GM12878 (cell line): ENCODE measurements around the gene IQCH. TPM values are rescaled to one million over a fixed set of nuclear protein-coding genes. Genes with fewer than 3 reads are reported as not detected.

ENCODE experiments used
- ATAC-seq: fragments of 200-7000 bp; cut with Tn5 transposase; 3 replicates; pipeline ENCODE4 v1.9.1; 2020; ENCODE audit warnings: mild to moderate bottlenecking, moderate library complexity
- BruUV-seq: library from RNA; stranded (reverse); fragments of 400-500 nt; replicated peaks from 2 replicates; lab custom pipeline; 2021; lab: Mats Ljungman, UMichigan
- CTCF ChIA-PET: fragments of 300-600 bp; sonication (Branson Sonifier 250); formaldehyde crosslinking; extraction: SDS; loops from one replicate; lab custom pipeline; 2021; ENCODE audit warnings: inconsistent platforms; lab: Yijun Ruan, JAX
- POLR2A ChIA-PET: fragments of 350-600 bp; formaldehyde crosslinking; extraction: SDS; loops from one replicate; lab custom pipeline; 2021; ENCODE audit warnings: inconsistent platforms; lab: Charles Lee
- RAD21 ChIA-PET: fragments of 300-600 bp; sonication (Branson Sonifier 250); formaldehyde crosslinking; loops from one replicate; lab custom pipeline; 2023; ENCODE audit warnings: antibody characterized with exemption; ENCODE audit not compliant: unreplicated experiment; lab: Charles Lee
- SMC1A ChIA-PET: fragments of 300-600 bp; sonication (Branson Sonifier 250); formaldehyde crosslinking; loops from one replicate; lab custom pipeline; 2023; ENCODE audit not compliant: unreplicated experiment, uncharacterized antibody; lab: Charles Lee
- DNase-seq: peaks from one replicate; pipeline ENCODE4 v3.0.0-alpha.2; 2011; ENCODE audit warnings: low read depth, low spot score
- FAIRE-seq: peaks from 3 replicates; lab custom pipeline; 2011; peaks lifted over from hg19 to GRCh38; lab: Jason Lieb, UNC
- H2AFZ ChIP-seq: 2 replicates; pipeline ENCODE4 v1.6.0; 2011; ENCODE audit warnings: low read depth, low read length, control low read depth; ENCODE audit not compliant: control insufficient read depth
- H3K27ac ChIP-seq: 2 replicates; pipeline ENCODE4 v1.5.1; 2011; ENCODE audit warnings: control low read depth; ENCODE audit not compliant: control insufficient read depth, insufficient read depth
- H3K27me3 ChIP-seq, 2 experiments: replicated peaks in 1 of 2; 2 replicates each; pipeline versions ENCODE4 v1.6.0 to v1.6.1; 2011; ENCODE audit warnings: low read length in 1 of 2; ENCODE audit not compliant: control insufficient read depth in 2 of 2, insufficient read depth in 2 of 2
- H3K36me3 ChIP-seq, 2 experiments: 2 replicates each; pipeline ENCODE4 v1.5.1; 2011; ENCODE audit warnings: low read length in 1 of 2; ENCODE audit not compliant: control insufficient read depth in 2 of 2, insufficient read depth in 2 of 2
- H3K4me1 ChIP-seq: 2 replicates; pipeline ENCODE4 v1.6.1; 2011; ENCODE audit warnings: mild to moderate bottlenecking, low read length, moderate library complexity, mixed read lengths; ENCODE audit not compliant: control insufficient read depth, insufficient read depth
- H3K4me2 ChIP-seq: 2 replicates; pipeline ENCODE4 v1.6.0; 2011; ENCODE audit warnings: control low read depth; ENCODE audit not compliant: control insufficient read depth, insufficient read depth
- H3K4me3 ChIP-seq: fragments of 200-600 bp; sonication (generic); 2 replicates; pipeline ENCODE4 v1.5.1; 2016
- H3K79me2 ChIP-seq: 2 replicates; pipeline ENCODE4 v1.6.0; 2011; ENCODE audit warnings: low read length; ENCODE audit not compliant: control insufficient read depth, insufficient read depth
- H3K9ac ChIP-seq: 2 replicates; pipeline ENCODE4 v1.8.0; 2011; ENCODE audit warnings: low read length, control low read depth, mixed read lengths; ENCODE audit not compliant: control insufficient read depth, insufficient read depth
- H3K9me3 ChIP-seq: replicated peaks from 3 replicates; pipeline ENCODE4 v1.5.1; 2011; ENCODE audit warnings: mild to moderate bottlenecking, low read length; ENCODE audit not compliant: control insufficient read depth, insufficient read depth
- H4K20me1 ChIP-seq: 2 replicates; pipeline ENCODE4 v1.6.0; 2011; ENCODE audit not compliant: control insufficient read depth, insufficient read depth
- BACH1 ChIP-seq: fragments of 450-650 bp; IDR thresholded peaks from 2 replicates; pipeline ENCODE4 v1.6.1; 2017; ENCODE audit warnings: mild to moderate bottlenecking, borderline replicate concordance
- CEBPB ChIP-seq, 2 experiments: fragments of 150-350 bp in 1 of 2; IDR thresholded peaks; 2 replicates each; pipeline ENCODE4 v1.6.1; 2012 to 2014; ENCODE audit warnings: low read depth in 2 of 2, low read length in 2 of 2, borderline replicate concordance in 1 of 2, inconsistent platforms in 1 of 2
- POU2F2 ChIP-seq: IDR thresholded peaks from 3 replicates; pipeline ENCODE4 v1.6.1; 2011; ENCODE audit warnings: low read depth, mild to moderate bottlenecking, low read length, borderline replicate concordance
- RCOR1 ChIP-seq: conservative IDR thresholded peaks from 2 replicates; pipeline ENCODE4 v1.6.1; 2012; ENCODE audit warnings: low read depth, low read length, improper control_type of control experiment
- SREBF2 ChIP-seq: IDR thresholded peaks from 2 replicates; pipeline ENCODE4 v1.6.1; 2012; ENCODE audit warnings: mild to moderate bottlenecking, low read length
- TBL1XR1 ChIP-seq: IDR thresholded peaks from 2 replicates; pipeline ENCODE4 v1.6.1; 2012; ENCODE audit warnings: low read depth, low read length, improper control_type of control experiment
- YY1 ChIP-seq: IDR thresholded peaks from 2 replicates; pipeline ENCODE4 v1.6.1; 2011; ENCODE audit warnings: low read depth, mild to moderate bottlenecking, low read length
- WGBS: methylation state at CpG from one replicate; pipeline ENCODE4 v1.1.6; 2016; ENCODE audit warnings: low lambda C conversion rate; ENCODE audit not compliant: insufficient replicate concordance, insufficient coverage; ENCODE audit errors: missing lambda C conversion rate; 5-methylcytosine and 5-hydroxymethylcytosine counted together
- in situ Hi-C: fragments of 300-500 bp; cut with MboI; formaldehyde crosslinking; loops from 9 replicates; pipeline ENCODE4 v1.14.3; 2018; ENCODE audit warnings: mixed read lengths
- intact Hi-C: fragments of 100-400 bp; cut with micrococcal nuclease; formaldehyde crosslinking; loops from one replicate; pipeline ENCODE4 v1.14.2; 2022; ENCODE audit not compliant: unreplicated experiment
- polyA plus RNA-seq, 11 experiments: library from polyadenylated mRNA; depleted of rRNA in 4 of 11; unstranded in 6 of 11; stranded (reverse) in 5 of 11; fragments of >200 nt; fragmentation: Nextera tagmentation in 4 of 11; fragmentation: Illumina TruSeq in 1 of 11; extraction: Ambion mirVana in 4 of 11; extraction: Trizol in 1 of 11; gene quantifications; 1 replicate in 1 of 11; 2 replicates in 10 of 11; pipeline versions ENCODE4 v1.2.1 to v1.2.3, GENCODE V29; 2011 to 2016; ENCODE audit warnings: inconsistent platforms in 2 of 11, missing spikeins in 2 of 11, low read depth in 1 of 11
- total RNA-seq, 4 experiments: library from RNA; depleted of rRNA in 3 of 4; stranded (reverse); fragments of >200 nt in 3 of 4; fragmentation: Illumina TruSeq in 1 of 4; extraction: Trizol in 1 of 4; gene quantifications; 2 replicates each; pipeline versions ENCODE4 v1.2.1 to v1.2.3, GENCODE V29; 2013 to 2021
- TF ChIP-seq, protein P1 (sequence below): IDR thresholded peaks from 2 replicates; pipeline ENCODE4 v1.6.1; 2012; ENCODE audit warnings: low read depth, low read length, improper control_type of control experiment
- TF ChIP-seq, protein P2 (sequence below): IDR thresholded peaks from 2 replicates; pipeline ENCODE4 v1.6.1; 2011; ENCODE audit warnings: low read depth, low read length, improper control_type of control experiment, borderline replicate concordance
- TF ChIP-seq, protein P3 (sequence below): IDR thresholded peaks from 2 replicates; pipeline ENCODE4 v1.6.1; 2011; ENCODE audit warnings: mild to moderate bottlenecking, low read depth, low read length, moderate library complexity; ENCODE audit not compliant: insufficient replicate concordance
- TF ChIP-seq, protein P4 (sequence below): fragments of 450-650 bp; IDR thresholded peaks from 2 replicates; pipeline ENCODE4 v1.6.1; 2014; ENCODE audit warnings: mild to moderate bottlenecking

The IQCH gene
- total and polyA plus RNA-seq, 10 of the 15 experiments (the other 5 are each of a cell fraction or from before 2014, with no cell fraction given), result 0.29 to 1.3 (median 0.99) TPM

DNA sequence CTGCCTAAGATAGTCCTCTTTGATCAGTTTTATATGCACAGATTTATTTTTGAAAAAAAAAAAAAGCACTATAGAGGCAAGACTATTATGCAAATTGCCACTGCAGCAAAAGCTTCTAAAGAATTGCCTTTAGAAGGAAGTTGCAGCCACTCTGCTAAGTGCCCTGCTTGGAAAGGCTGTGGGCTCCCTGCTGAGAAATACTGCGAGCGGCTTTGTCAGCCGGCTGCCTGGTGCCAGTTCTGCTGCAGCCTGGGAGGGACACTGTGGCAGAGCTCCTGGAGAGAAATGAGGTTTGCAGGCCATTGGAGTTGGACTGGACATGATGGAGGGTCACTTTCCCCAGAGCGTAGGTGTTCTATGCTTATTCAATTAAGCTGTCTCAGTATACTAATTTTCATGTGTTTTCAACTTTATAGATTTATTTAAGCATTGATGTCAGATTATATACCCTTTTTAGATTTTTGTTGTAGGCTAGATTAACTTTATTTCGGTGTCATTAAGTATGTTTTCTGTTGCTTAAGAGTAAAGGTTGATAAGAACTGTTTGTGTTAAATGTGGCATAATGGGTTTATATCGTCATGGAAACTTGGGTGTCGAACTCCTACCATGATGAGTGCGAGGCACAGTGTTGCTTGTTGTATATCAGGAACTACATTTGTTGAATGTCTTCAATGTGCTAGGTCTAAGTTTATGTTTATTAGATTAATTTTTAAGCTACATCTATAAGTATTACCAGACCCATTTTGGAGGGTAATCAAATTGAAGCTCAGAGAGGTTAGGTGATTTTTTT is 294.5 kb downstream of the IQCH start:
- H3K9me3 ChIP-seq, result no peaks in the 10 kb centered on the region
- in situ Hi-C loops, result loop anchor here (25.0 kb wide), 1 partner anchor 1263 kb away; the partner anchor contains the start of gene ANP32A
- TF ChIP-seq POU2F2 (peak; percentile 34; the same call in 1 of the 3 replicates), SREBF2 (no peak)
- TF ChIP-seq, protein P1, sequence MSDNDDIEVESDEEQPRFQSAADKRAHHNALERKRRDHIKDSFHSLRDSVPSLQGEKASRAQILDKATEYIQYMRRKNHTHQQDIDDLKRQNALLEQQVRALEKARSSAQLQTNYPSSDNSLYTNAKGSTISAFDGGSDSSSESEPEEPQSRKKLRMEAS, result no peak
- TF ChIP-seq, all 136 proteins: peak for 1
- ChIA-PET SMC1A (interaction anchor here (1.0 to 3.9 kb wide), 9 partner anchors 8 to 45 kb away, joined by 3 to 19 read pairs (median 4); partner anchors contain the start of gene C15orf61), RAD21 (interaction anchor here (0.7 to 1.3 kb wide), 4 partner anchors 27 to 92 kb away, joined by 3 read pairs; partner anchors contain the start of gene C15orf61), CTCF (interaction anchor here (0.8 to 1.5 kb wide), 6 partner anchors 11 to 287 kb away, joined by 3 to 6 read pairs (median 5); no protein-coding TSS in a partner anchor), POLR2A (interaction anchor here (1.5 kb wide), 1 partner anchor 13 kb away, joined by 7 read pairs; no protein-coding TSS in a partner anchor)
- WGBS, result 89% methylated on average over 8 of the region's 8 CpGs
- H3K4me3 ChIP-seq, result no peak overlapping the region
- no peak overlapping the region for H3K27ac ChIP-seq
- intact Hi-C loops, result no loop called here
- ATAC-seq, result peak; percentile 52
- no peak for FAIRE-seq
- H3K9ac ChIP-seq, result no peak overlapping the region
- no peak for DNase-seq
- peaks cover 5% of the 10 kb centered on the region for H3K4me1 ChIP-seq
- no peaks in the 10 kb centered on the region for H3K79me2 ChIP-seq
- H2AFZ ChIP-seq, result no peak overlapping the region
- no peak overlapping the region for H3K4me2 ChIP-seq
- no TSS peak for BruUV-seq
- no peaks in the 10 kb centered on the region for H4K20me1 ChIP-seq
- peaks cover 3% of the 10 kb centered on the region in 2 experiments; a peak in 1 of 4 replicates for H3K36me3 ChIP-seq
- no peaks in the 10 kb centered on the region for H3K27me3 ChIP-seq

DNA sequence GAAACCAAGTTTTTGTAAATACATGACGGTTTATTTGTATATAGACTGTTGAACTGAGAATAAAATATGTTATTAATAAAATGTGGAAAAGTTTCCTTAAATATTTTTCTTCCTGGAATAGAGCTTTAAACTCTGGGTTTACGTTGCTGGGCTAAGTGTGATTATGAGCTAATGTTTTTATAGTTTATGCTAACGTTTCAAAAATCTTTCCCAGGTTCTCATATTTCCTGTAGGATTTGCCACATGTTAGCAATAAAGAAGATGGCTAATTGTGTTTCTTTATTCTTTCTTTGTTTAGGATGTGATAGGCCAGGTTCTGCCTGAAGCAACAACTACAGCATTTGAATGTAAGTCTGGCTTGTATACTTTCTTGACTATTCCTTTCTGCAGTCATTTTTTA is 295.1 kb downstream of the IQCH start:
- POLR2A ChIA-PET, result interaction anchor here (0.6 to 1.5 kb wide), 2 partner anchors 12 to 51 kb away, joined by 3 to 7 read pairs; no protein-coding TSS in a partner anchor
- ATAC-seq, result no peak
- RAD21 ChIA-PET, result interaction anchor here (0.7 to 1.3 kb wide), 4 partner anchors 27 to 92 kb away, joined by 3 read pairs; partner anchors contain the start of gene C15orf61
- Histone ChIP-seq H3K36me3 (peaks cover 3% of the 10 kb centered on the region in 2 experiments; a peak in 1 of 4 replicates), H3K4me2 (no peak overlapping the region), H3K4me3 (no peak overlapping the region), H2AFZ (no peak overlapping the region), H3K4me1 (peaks cover 5% of the 10 kb centered on the region), H3K9me3 (no peaks in the 10 kb centered on the region), H3K27ac (no peak overlapping the region), H3K27me3 (no peaks in the 10 kb centered on the region), H3K9ac (no peak overlapping the region), H3K79me2 (no peaks in the 10 kb centered on the region), H4K20me1 (no peaks in the 10 kb centered on the region)
- WGBS, result 92% methylated on average over 3 of the region's 3 CpGs
- intact Hi-C loops (no loop called here), in situ Hi-C loops (loop anchor here (25.0 kb wide), 1 partner anchor 1263 kb away; the partner anchor contains the start of gene ANP32A)
- BruUV-seq, result no TSS peak
- DNase-seq, result no peak
- SMC1A ChIA-PET, result interaction anchor here (0.7 to 3.9 kb wide), 11 partner anchors 8 to 60 kb away, joined by 3 to 19 read pairs (median 3); no protein-coding TSS in a partner anchor
- CTCF ChIA-PET, result interaction anchor here (0.8 to 1.5 kb wide), 6 partner anchors 11 to 286 kb away, joined by 3 to 6 read pairs (median 5); no protein-coding TSS in a partner anchor
- FAIRE-seq, result no peak
- TF ChIP-seq, protein P2, sequence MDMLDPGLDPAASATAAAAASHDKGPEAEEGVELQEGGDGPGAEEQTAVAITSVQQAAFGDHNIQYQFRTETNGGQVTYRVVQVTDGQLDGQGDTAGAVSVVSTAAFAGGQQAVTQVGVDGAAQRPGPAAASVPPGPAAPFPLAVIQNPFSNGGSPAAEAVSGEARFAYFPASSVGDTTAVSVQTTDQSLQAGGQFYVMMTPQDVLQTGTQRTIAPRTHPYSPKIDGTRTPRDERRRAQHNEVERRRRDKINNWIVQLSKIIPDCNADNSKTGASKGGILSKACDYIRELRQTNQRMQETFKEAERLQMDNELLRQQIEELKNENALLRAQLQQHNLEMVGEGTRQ, result no peak
- TF ChIP-seq RCOR1 (no peak), CEBPB (IDR thresholded peaks at IDR 0.05; ENCODE audit: borderline replicate concordance in 1 of 2, low read depth in 2 of 2, low read length in 2 of 2) (no peak), TBL1XR1 (no peak), YY1 (no peak), BACH1 (no peak)
- TF ChIP-seq, protein P3, sequence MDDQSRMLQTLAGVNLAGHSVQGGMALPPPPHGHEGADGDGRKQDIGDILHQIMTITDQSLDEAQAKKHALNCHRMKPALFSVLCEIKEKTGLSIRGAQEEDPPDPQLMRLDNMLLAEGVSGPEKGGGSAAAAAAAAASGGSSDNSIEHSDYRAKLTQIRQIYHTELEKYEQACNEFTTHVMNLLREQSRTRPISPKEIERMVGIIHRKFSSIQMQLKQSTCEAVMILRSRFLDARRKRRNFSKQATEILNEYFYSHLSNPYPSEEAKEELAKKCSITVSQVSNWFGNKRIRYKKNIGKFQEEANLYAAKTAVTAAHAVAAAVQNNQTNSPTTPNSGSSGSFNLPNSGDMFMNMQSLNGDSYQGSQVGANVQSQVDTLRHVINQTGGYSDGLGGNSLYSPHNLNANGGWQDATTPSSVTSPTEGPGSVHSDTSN, result no peak
- TF ChIP-seq, protein P4, sequence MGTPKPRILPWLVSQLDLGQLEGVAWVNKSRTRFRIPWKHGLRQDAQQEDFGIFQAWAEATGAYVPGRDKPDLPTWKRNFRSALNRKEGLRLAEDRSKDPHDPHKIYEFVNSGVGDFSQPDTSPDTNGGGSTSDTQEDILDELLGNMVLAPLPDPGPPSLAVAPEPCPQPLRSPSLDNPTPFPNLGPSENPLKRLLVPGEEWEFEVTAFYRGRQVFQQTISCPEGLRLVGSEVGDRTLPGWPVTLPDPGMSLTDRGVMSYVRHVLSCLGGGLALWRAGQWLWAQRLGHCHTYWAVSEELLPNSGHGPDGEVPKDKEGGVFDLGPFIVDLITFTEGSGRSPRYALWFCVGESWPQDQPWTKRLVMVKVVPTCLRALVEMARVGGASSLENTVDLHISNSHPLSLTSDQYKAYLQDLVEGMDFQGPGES, result no peak
